Forelimb muscle (tissue), 1 donor: ENCODE measurements around the gene CFAP221. TPM values are rescaled to one million over a fixed set of nuclear protein-coding genes. Genes with fewer than 3 reads are reported as not detected.

Experiments used
- DNase-seq: peaks from one replicate; pipeline ENCODE4 v3.0.0-alpha.2; 2013; ENCODE audit warnings: low read depth
- polyA plus RNA-seq: library from polyadenylated mRNA; unstranded; fragments of 120-200 nt; gene quantifications from one replicate; pipeline ENCODE4 v1.2.1, GENCODE V29; 2013; ENCODE audit not compliant: insufficient read length

CFAP221 gene
- polyA plus RNA-seq, 1 donor, result 0.53 TPM

DNA sequence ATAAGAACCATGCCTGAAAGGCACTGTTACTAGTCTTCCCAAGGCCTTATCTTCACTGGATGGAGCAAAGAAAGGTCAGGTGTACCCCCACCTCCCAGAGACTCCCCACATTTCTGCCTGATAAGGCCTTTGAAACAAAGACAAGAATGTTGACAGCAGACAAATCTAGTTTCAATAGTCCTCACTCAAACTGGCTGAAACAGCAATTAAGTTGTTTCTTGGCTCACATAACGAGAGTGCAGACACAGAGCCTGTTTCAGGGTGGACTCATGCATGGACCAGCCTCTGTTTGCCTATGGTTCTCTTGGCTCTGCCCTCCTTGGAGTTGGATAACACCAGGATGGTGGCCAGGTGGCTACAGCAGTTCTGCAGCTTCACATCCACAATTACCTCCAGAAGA, 7.5 kb upstream of the CFAP221 start:
- DNase-seq, result no peak

DNA sequence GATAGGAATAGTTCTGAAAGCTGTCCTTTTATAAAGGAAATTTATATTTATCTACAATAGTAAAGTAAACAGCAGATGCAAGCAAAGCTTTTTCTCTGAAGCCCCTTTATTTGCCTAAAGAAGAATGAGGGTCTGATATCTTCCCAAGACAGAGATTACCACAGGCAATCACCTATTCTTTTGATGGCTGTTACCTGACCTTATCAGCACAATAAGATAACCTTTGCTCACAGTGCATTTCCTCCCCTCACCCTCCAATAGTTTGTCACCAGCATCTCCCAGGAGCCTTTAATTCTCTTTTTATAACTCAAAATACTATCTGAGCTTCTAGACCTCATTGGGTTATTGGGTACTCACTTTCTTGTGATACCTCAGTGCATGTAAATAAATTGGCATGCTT, 6.5 kb upstream of the CFAP221 start:
- no peak for DNase-seq

DNA sequence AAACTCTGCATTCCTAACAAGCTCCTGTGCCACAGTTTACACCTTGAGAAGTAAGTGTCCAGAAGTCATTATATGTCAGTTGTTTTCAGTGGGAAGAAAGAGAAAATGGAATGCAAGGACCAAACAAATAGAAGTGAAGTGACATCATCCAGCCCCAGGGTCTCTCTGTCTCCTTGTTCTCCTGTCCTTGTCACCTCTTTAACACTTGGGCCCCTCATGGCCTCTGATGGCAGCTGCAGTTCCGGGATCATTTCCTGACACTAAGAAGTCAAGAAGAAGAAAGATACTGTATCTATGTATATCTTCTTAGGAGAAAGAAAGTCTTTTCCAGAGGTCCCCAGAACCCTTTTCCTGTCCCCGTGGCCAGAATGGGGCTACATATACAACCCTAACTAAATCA, 2.8 kb upstream of the CFAP221 start:
- DNase-seq, result no peak

DNA sequence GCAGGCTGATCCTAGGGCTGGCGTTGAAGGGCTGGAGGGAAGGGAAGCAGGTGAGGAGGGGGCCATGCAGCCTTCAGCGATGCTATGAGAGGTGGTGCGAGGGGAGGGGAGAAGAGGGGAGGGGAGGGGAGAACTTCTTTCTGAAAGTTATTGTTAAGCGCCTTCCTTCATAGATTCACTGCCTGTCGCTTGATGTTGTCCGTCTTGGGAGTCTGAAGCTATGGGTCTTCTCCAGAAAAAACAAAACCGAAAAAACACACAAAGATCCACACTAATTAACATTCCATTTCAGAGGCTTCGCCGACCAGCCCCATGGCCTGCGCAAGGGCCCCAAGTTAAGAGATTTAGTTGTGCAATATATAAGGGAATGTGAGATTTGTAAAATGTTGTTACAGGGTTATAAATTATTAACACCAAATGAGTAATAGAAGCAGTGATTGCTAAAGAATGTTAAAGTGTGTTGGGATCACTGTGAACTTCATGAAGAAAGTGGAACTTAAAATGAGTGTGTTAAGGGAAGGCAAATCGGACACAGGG, 758 bp downstream of the CFAP221 start:
- no peak for DNase-seq

DNA sequence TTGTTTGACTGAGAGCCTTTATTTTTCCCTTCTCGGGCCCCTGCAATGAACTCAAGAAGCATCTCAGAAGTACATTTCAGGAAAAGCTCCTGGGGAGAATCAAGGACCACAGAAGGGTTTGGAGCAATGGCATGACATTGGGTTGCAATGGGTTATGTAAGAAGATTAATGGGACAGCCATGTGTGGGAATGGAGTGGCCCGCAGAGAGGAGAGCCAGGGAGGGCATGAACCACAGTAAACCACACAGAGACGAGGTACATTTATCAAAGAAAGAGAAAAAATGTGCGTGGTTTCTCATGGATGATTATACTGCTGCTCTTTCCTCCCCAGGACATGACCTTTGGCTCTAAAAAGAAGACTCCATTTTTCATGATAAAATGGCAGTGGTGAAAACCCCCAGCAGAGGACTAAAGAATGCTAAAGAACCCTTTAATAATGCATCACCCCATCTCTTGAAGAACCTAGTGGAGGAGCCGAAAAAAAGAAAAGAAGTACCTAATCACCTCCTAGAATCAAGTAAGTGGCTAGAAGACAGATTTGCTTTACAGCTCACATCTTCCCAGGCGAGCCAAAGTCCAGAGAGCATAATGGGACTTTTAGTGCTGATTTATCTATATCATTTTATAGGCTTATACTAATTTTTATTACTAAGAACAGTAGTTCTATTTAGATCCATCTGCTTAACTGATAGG, 1.7 kb downstream of the CFAP221 start:
- no peak for DNase-seq

DNA sequence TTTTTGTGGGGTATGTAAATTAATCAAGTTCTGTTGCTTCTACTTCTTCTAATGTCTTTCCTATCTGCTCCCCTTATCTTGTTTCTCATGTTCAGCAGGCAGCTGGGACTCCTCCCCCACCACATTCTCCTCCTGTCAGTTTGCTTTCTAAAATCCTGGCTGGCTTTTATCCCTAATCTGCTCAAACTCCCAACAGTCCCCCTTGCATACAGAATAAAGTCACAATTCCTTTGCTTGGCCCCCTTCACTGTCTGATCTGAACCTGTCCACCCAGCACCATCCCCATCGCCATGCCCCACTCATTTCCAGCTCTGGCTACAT, 2.2 kb downstream of the CFAP221 start:
- no peak for DNase-seq

DNA sequence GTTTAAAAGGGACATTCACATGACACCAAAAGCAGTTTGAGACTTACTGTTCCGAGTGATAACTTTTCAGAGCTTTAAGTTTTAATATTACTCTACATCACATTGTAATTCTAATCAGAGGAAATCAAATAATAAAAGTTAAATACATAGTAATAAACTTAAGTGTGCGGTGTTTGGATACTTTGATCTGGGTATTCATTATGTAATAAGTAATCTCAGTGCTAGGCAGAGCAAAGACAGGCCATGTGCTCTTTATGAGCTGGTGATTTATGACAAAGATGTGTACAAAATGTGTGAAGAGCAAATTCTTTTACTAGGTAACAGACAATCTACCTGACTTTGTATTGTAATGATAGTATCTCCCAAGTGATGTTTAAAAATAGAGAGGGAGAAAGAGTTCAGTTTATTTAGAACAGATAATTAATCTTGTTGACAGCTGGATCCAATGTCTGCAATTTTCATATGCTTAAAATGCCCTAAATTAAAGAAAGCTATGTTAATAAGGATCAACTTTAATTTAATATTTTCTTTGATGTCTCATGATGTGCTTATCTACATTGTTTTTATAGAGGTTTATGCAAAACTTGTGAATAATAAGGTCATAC, 4.4 kb downstream of the CFAP221 start:
- no peak for DNase-seq

DNA sequence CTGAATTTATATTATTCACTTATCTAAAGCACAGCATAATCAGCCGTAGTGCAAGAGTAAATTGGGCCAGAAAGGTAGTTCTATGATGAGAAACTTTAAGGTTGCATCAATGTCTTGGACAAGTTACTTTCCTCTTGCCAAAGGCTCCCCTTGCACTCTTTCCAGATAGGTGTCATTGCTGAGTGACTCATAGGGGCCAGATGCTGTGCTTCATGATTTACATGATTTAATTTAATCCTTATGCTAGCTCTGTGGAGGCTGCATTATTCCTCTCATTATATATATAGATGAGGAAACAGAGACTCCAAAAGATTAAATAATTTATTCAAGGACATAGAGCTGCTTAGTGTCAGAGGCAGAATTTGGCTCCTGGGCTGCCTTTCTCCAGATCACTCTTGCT, 5.0 kb downstream of the CFAP221 start:
- no peak for DNase-seq

DNA sequence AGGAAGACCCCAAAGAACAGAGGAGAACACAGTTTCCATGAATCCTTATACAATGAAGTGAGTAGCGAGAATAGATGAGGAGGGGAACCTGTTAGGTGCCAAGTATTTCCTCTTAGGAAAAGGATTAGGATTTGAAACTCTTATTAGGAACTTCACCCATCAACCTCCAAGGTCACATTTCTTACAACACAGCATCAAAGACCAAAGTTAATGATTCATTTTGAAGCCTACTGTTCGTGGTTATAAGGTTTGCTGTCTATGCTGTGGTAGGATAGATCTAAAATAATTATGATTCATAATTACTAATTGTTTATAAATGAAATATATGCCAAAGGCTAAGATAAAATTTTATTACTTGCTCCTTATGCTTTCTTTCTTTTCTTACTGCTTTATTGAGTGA, 6.1 kb downstream of the CFAP221 start:
- DNase-seq, result no peak

DNA sequence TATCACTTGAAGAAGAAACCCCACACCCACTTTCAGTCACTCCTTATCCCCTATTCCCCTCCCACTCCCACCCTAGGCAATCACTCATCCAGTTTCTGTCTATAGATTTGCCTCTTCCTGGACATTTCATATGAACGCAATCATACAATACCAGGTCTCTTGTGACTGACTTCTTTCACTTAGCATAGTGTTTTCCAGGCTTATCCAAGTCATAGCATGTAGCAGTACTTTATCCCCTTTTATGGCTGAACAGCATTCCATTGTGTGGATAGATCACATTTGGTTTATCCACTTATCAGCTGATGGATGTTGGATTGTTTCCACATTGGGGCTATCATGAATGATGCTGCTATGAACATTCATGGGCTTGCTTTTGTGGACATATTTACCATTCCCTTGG, 6.6 kb downstream of the CFAP221 start:
- no peak for DNase-seq

DNA sequence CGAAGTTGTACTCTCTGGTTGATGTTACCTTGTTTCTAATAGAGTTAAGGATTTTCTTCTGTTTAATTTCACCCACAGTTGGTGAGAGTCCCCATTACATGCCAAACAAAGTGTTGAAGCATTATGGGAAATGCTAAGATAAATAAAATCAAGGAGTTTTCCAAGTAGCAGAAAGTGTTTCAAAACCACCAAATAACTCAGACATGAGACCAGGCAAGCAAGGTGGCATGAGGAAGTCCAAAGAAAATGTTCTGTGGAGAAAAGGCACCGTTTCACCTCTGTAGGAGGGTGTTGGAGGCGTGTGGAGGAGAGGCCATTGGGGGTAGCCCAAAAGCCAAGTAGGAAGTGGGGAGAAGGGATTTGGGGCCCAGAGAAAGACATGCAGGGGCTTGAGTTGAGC, 8.7 kb downstream of the CFAP221 start:
- no peak for DNase-seq

DNA sequence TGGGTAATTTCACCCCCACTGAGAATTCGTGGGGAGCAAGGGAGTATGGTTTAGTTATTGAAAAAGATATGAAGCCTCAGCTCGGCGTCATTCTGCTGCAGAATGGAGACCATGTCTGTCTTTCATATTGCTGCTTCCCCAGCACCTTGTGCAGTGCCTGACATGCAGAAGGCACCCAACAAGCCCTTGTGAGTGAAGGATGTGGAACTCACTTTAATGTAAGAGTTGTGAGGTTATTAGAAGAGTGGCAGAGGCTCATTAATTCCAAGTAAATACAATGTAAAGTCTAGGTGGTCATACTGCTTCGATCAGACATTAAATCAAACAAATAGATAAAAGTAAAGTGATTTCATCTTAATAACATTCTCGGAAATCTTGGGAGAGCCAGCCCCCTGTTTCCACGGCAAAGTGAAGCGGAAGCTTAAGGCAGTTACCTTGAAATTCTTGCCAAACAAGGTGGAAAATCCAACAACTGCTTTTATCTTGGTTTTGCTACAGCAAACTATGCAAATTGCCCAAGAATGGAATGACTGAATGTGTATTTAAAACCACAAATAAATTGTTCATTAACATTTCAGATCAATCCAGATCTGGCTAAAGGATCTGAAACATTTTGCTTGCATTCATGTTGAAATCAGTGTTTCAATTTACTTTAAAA, 9.6 kb downstream of the CFAP221 start:
- DNase-seq, result no peak

DNA sequence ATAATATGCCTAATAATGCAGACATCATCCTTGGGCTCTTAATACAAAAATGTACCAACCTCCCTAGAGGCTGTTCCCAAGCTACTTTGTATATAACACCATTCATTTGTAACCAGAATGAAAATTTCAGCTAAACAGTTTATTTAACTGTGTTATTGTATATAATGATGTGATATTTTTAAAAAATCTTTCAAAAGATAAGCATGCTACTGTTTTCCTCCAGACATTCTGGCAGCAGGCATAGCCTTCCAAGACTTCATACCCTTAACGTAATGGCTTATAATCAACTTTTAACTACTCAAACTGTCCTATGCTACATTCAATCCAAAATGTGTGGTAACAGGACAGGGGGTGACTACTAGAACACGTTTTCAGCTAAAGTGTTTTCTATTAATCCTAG, 21.2 kb downstream of the CFAP221 start:
- no peak for DNase-seq

DNA sequence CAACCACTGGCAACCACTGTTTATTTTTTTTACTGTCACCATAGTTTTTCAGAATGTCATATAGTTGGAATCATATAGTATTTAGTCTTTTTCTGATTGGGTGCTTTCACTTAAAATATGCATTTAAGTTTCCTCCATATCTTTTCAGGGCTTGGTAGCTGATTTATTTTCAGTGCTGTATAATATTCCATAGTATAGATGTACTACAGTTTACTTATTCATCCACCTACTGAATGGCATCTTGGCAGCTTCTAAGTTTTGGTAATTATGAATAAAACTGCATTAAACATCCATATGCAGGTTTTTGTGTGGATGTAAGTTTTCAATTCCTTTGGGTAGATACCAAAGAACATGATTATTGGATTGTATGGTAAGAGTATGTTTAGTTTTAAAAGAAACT, 23.0 kb downstream of the CFAP221 start:
- DNase-seq, result no peak

DNA sequence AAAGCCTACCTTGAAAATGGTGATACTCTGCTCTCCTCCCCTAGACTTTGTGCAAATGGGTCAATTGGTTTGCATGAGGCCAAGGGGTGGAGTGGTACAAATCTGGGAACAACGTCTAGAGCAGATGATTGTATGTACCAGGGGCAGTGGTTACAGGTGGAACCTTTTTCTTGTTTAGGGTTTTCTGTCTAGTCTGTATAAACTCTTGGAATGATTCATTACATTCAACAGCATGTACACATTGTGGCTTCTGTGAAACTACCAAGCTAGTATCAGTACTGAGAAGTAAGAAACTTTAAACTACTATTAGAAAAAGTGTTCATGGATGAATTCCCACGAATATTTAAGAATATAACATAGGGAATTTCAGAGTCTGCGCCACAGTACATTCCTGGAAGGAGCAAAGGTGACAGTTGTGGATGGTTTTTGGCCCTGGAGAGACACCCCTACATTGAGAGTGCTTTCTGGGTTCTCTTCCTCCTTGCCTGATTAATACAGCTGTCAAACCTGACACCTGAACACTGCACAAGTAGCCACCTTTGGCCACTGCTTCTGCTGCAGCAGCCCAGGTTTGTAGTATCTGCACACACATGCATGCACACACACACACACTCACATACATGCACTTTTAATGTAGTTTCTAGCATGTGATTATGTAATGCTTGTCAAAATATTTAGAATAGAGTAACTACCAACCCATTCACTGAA, 30.0 kb downstream of the CFAP221 start:
- DNase-seq, result no peak

DNA sequence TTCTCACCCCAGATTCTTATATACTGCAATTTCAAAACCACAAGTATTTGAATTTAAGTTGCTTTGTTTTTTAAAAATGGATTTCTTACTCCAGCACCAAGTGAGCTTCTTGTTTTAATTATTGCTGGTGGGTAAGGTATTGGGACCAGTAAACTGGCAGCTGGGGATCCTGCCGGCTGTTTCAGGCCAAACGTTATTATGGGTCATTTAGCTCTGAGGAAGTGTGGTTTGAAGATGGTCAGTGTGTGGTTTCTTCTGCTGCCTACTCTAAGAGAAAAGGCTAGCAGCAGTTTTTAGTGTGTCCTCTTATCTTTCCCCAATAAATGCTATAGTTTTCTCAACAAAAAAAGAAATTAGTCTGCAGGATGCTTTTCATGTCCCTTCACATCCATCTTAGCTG, 30.6 kb downstream of the CFAP221 start:
- DNase-seq, result no peak

DNA sequence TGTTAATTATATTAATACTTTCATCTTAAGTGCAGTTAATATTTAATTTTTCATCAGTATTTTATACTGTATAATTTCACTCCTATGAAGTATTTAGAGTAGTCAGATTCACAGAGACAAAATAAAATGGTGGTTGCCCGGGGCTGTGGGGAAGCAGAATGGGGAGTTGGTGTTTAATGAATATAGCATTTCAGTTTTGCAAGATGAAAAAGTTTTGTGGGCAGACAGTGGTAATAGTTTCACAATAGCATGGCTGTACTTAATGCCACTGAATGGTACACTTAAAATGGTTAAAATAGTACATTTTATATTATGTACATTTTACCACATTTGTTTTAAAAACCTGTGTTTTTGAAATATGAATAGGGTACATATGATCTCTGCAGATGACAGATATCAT, 31.2 kb downstream of the CFAP221 start:
- DNase-seq, result no peak

DNA sequence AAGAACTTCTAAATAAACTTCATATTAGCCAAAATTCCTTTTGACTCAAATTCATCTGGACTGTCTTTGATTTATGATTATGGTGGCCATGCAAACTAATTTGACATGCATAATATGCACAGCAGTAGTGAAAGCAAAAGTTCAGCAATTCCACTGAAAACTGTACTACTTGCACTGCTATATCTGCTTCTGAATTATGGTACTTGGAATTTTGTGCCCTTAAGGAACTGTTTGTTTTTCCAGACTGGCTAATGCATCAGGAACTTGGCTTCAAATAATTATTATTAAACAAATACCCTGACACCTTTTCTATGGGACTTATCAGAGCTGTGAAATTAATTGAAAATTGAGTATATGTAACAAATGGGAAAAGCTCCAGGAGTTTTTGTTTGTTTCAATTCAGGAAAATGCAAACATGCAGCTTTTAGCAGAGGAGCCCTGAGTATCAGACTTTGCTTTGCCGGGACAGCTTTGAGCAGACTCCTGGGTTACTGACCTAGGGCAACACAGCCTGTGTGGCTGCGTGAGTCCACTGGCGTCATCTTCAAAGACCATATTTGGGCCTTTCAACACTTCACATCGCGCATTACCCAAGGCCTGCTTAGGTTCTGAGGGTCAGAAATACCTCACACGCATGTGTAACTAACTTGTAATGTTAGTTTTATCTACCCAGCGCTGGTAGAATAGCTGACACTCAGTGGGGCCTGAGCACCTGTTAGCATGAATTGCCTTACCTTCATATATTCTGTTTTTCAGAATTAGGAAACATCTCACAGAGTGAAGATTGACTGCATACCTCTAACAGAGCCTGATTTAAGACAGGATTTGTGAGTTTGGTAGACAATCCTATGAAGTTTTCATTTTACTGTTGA, 35.4 kb downstream of the CFAP221 start:
- DNase-seq, result no peak

DNA sequence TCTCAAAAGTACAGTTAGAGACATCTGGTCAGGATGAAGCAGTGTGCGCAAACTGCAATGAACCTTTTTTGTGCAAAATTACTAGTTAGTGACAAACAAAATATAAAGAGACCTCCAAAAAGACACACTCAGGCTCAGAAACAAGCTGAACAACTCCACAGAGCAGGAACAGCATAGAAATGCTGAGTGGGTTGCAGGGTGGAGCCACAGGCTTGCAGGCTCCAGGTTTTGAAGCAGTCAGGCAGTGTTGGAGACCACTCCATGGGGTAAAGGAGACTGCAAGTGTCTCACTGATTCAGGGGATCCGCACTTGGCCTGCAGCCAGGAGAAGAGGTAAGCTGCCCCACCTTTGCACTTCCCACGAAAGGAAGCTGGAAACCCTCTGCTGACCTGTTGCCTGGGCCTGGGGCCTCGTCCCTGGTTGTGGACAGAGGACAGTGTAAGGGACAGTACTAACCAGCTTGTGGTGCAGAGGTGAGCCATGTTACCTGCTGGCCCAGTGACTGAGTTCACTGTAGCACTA, 36.4 kb downstream of the CFAP221 start:
- no peak for DNase-seq

DNA sequence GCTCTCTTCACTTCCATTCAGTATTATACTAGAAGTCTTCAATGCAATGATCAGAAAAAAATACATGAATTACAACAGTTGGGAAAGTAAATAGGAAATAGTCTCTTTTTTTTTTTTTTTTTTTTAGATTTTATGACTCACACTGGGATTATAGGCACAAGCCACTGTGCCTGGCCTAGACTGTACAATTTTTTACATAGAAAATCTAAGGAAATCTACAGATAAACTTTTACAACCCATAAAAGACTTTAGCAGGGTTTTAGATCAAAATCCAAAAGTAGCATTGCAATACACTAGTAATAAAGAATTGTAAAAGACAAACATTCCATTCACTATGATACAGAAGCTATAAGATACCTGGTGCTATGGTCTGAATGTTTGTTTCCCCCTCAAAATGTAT, 39.0 kb downstream of the CFAP221 start:
- DNase-seq, result no peak

DNA sequence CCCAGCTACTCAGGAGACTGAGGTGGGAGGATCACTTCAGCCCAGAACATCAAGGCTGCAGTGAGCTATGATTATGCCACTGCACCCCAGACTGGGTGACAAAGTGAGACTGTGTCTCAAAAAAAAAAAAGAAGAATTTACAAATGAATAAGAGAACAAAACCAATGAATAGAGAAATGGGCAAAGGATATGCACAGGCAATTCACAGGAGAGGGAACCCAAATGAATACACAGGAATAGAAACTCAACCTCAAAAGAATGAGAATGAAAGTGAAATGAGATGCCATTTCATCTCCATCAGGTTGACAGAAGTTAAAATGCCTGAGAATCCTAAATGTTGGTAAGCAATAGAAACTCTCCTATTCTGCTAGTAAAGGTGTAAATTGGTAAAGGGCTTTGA, 40.2 kb downstream of the CFAP221 start:
- no peak for DNase-seq
